ENCODE measurements around the gene NELFB. TPM values are rescaled to one million over a fixed set of nuclear protein-coding genes. Genes with fewer than 3 reads are reported as not detected.

NELFB gene
- total RNA-seq, 2 experiments from 2014 or later = 62.6 to 74.8 TPM

GRCh38 chr9:137319739-137320551 lies 64.8 kb downstream of the NELFB start:
- TF ChIP-seq EZH2phosphoT487 (IDR thresholded peaks at IDR 0.05; ENCODE audit: borderline replicate concordance, low read depth, low read length) = no peak
- TF ChIP-seq CTCF (conservative IDR thresholded peaks at IDR 0.05; ENCODE audit: low read length) = no peak
- Histone ChIP-seq H3K79me2 (ENCODE audit: insufficient read depth, low read depth, low read length) (no peaks in the 10 kb centered on the region), H4K20me1 (ENCODE audit: insufficient read depth, low read length) (no peaks in the 10 kb centered on the region), H3K4me2 (ENCODE audit: low read length) (peak overlapping the region; percentile 68), H3K36me3 (ENCODE audit: insufficient read depth, low read length) (no peaks in the 10 kb centered on the region), H3K9me2 (ENCODE audit: insufficient read depth, low read length) (no peaks in the 10 kb centered on the region), H3K9me3 (ENCODE audit: low read length) (no peaks in the 10 kb centered on the region), H3K4me3 (ENCODE audit: low read depth, low read length, poor library complexity, severe bottlenecking) (peak overlapping the region; percentile 57), H3K27ac (ENCODE audit: low read depth, low read length, poor library complexity, severe bottlenecking) (peak overlapping the region; percentile 73), H2AFZ (ENCODE audit: low read length) (peak overlapping the region; percentile 93; the same call in 1 of the 2 replicates), H3K4me1 (ENCODE audit: insufficient read depth, low read length, poor library complexity, severe bottlenecking) (peaks cover 41% of the 10 kb centered on the region)
- DNase-seq (ENCODE audit: low spot score) = no peak
- no TSS peak for BruUV-seq (replicated peaks)
- intact Hi-C loops (cut with micrococcal nuclease; ENCODE audit: unreplicated experiment) = loop anchor here (10.0 kb wide), 1 partner anchor 95 kb away; no protein-coding TSS in a partner anchor
- CTCF ChIA-PET (ENCODE audit: unreplicated experiment) = no interaction called here
- POLR2A ChIA-PET = interaction anchor here (0.6 to 1.0 kb wide), 3 partner anchors 42 to 319 kb away, joined by 3 to 4 read pairs (median 3); partner anchors contain the start of gene TOR4A

GRCh38 chr9:137320555-137321384 lies 65.6 kb downstream of the NELFB start:
- Histone ChIP-seq H3K4me3 (ENCODE audit: low read depth, low read length, poor library complexity, severe bottlenecking) (peak overlapping the region; percentile 57), H3K79me2 (ENCODE audit: insufficient read depth, low read depth, low read length) (no peaks in the 10 kb centered on the region), H2AFZ (ENCODE audit: low read length) (peak overlapping the region; percentile 93), H3K36me3 (ENCODE audit: insufficient read depth, low read length) (no peaks in the 10 kb centered on the region), H3K27ac (ENCODE audit: low read depth, low read length, poor library complexity, severe bottlenecking) (peak overlapping the region; percentile 73), H3K4me1 (ENCODE audit: insufficient read depth, low read length, poor library complexity, severe bottlenecking) (peaks cover 37% of the 10 kb centered on the region), H4K20me1 (ENCODE audit: insufficient read depth, low read length) (no peaks in the 10 kb centered on the region), H3K9me2 (ENCODE audit: insufficient read depth, low read length) (no peaks in the 10 kb centered on the region), H3K9me3 (ENCODE audit: low read length) (no peaks in the 10 kb centered on the region), H3K4me2 (ENCODE audit: low read length) (peak overlapping the region; percentile 68)
- BruUV-seq (replicated peaks) = no TSS peak
- CTCF ChIA-PET (ENCODE audit: unreplicated experiment) = no interaction called here
- intact Hi-C loops (cut with micrococcal nuclease; ENCODE audit: unreplicated experiment) = loop anchor here (10.0 kb wide), 1 partner anchor 94 kb away; no protein-coding TSS in a partner anchor
- peak; percentile 93 for DNase-seq (ENCODE audit: low spot score)
- TF ChIP-seq CTCF (conservative IDR thresholded peaks at IDR 0.05; ENCODE audit: low read length) (no peak), EZH2phosphoT487 (IDR thresholded peaks at IDR 0.05; ENCODE audit: borderline replicate concordance, low read depth, low read length) (no peak)
- POLR2A ChIA-PET = interaction anchor here (0.6 to 1.0 kb wide), 4 partner anchors 43 to 319 kb away, joined by 3 to 4 read pairs (median 3); partner anchors contain the start of genes SAPCD2 and TOR4A
